Renal cortical epithelial cell (primary cell): ENCODE results near the gene PLPP2. TPM values are rescaled to one million over a fixed set of nuclear protein-coding genes. Genes with fewer than 3 reads are reported as not detected.

Experiments
- DNase-seq: peaks from one replicate; pipeline ENCODE4 v3.0.0-alpha.2; 2011; ENCODE audit warnings: low read depth
- total RNA-seq: library from RNA; depleted of rRNA; stranded (reverse); fragments of >200 nt; gene quantifications from 2 replicates; pipeline ENCODE4 v1.2.3, GENCODE V29; 2014

PLPP2 gene
- 15.4 and 70.8 TPM in 2 replicates for total RNA-seq

GRCh38 chr19:291006-291521 lies at the start of gene PLPP2:
TSS of gene PLPP2 (minus strand) at chr19:291403. CDS start at chr19:291336, 67 bp downstream.
- no peak for DNase-seq

GRCh38 chr19:340620-341385 lies 49.6 kb upstream of the PLPP2 start:
- DNase-seq: no peak

- no peak for DNase-seq
Observed at GRCh38 chr19:339262-339887, 48.2 kb upstream of the PLPP2 start.

GRCh38 chr19:338421-338820 lies 47.2 kb upstream of the PLPP2 start:
- DNase-seq: no peak

GRCh38 chr19:336067-336614 lies 44.9 kb upstream of the PLPP2 start:
- no peak for DNase-seq

- DNase-seq: no peak
Observed at GRCh38 chr19:335486-336066, 44.4 kb upstream of the PLPP2 start.

GRCh38 chr19:335072-335471 lies 43.9 kb upstream of the PLPP2 start:
- DNase-seq: no peak

GRCh38 chr19:334296-335071 lies 43.3 kb upstream of the PLPP2 start:
- DNase-seq: no peak

GRCh38 chr19:330503-330902 lies 39.3 kb upstream of the PLPP2 start:
- no peak for DNase-seq

- DNase-seq: no peak
Observed at GRCh38 chr19:329876-330275, 38.7 kb upstream of the PLPP2 start.

GRCh38 chr19:328025-328505 lies 36.9 kb upstream of the PLPP2 start:
- DNase-seq: no peak

- DNase-seq: no peak
Observed at GRCh38 chr19:327291-328024, 36.3 kb upstream of the PLPP2 start.

GRCh38 chr19:326871-327270 lies 35.7 kb upstream of the PLPP2 start:
- no peak for DNase-seq

- DNase-seq: no peak
Observed at GRCh38 chr19:325937-326565, 34.8 kb upstream of the PLPP2 start.

- no peak for DNase-seq
Observed at GRCh38 chr19:325173-325936, 34.2 kb upstream of the PLPP2 start.

GRCh38 chr19:324716-325115 lies 33.5 kb upstream of the PLPP2 start:
- DNase-seq: no peak

GRCh38 chr19:322616-323015 lies 31.4 kb upstream of the PLPP2 start:
- no peak for DNase-seq

- DNase-seq: no peak
Observed at GRCh38 chr19:318509-318774, 27.2 kb upstream of the PLPP2 start.

GRCh38 chr19:317710-318508 lies 26.7 kb upstream of the PLPP2 start:
- DNase-seq: no peak
